Measurements from ENCODE around the gene SOX6.

The SOX6 gene

GRCh38 chr11:16297332-16297731, 59.0 kb downstream of the SOX6 start:
- Histone ChIP-seq H3K36me3 (ENCODE audit: insufficient read depth, low read length) (no peaks in the 10 kb centered on the region), H3K9me3 (ENCODE audit: low read length) (no peaks in the 10 kb centered on the region), H3K4me3 (ENCODE audit: low read length) (no peak overlapping the region), H3K27me3 (ENCODE audit: insufficient read depth, low read length) (no peaks in the 10 kb centered on the region), H2AFZ (ENCODE audit: low read depth, low read length) (no peak overlapping the region), H3K4me1 (ENCODE audit: insufficient read depth, low read length) (peaks cover 11% of the 10 kb centered on the region)

DNA sequence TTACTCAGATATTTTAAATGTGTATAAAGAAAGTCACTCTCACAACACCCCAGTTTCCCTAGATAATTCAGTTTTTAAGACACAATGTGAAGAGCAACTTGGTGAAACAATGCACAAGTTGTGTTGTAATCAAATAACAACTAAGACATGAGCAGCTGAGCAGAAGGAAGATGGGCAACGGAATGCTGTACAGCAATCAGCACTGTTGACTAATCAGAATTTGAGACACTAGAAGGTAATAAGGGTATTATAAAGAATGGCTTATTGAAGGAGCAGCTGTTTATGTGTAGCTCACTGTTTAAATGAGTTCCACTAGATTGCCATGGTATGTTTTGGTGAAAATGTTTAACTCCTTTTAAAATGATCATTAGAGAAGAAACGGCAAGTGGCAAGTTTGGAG, 60.1 kb downstream of the SOX6 start:
- H2AFZ ChIP-seq (ENCODE audit: low read depth, low read length) = no peak overlapping the region
- no peaks in the 10 kb centered on the region for H3K36me3 ChIP-seq (ENCODE audit: insufficient read depth, low read length)
- no peaks in the 10 kb centered on the region for H3K9me3 ChIP-seq (ENCODE audit: low read length)
- no peak overlapping the region for H3K4me3 ChIP-seq (ENCODE audit: low read length)
- no peaks in the 10 kb centered on the region for H3K27me3 ChIP-seq (ENCODE audit: insufficient read depth, low read length)
- peaks cover 11% of the 10 kb centered on the region for H3K4me1 ChIP-seq (ENCODE audit: insufficient read depth, low read length)

- Histone ChIP-seq H3K9me3 (ENCODE audit: low read length) (no peaks in the 10 kb centered on the region), H3K4me3 (ENCODE audit: low read length) (no peak overlapping the region), H3K36me3 (ENCODE audit: insufficient read depth, low read length) (no peaks in the 10 kb centered on the region), H3K27me3 (ENCODE audit: insufficient read depth, low read length) (no peaks in the 10 kb centered on the region), H2AFZ (ENCODE audit: low read depth, low read length) (no peak overlapping the region), H3K4me1 (ENCODE audit: insufficient read depth, low read length) (peaks cover 11% of the 10 kb centered on the region)
Observed at GRCh38 chr11:16295592-16295991, 60.8 kb downstream of the SOX6 start.

DNA sequence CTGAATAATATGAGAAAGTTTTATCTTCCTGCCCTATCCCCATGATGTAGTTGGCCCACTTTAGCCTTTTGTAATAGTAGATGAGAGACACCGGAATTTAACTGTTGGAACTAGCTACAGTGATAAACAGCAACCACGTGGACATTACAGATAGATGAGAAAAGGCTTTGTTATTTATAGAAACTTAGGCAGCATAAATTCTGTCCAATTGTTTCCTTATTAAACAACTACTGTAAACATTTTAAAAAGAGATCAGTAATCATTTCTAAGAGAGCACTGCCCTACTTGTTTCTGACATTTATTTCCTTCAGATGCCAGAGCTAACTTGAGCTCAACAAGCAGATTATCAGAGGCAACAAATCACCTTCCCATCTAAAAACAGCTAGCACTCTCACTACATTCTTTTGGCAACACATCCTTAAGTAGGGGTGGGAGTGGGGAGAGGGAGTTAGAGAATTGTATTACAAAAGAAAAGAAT, 63.1 kb downstream of the SOX6 start:
- Histone ChIP-seq H3K9me3 (ENCODE audit: low read length) (no peaks in the 10 kb centered on the region), H2AFZ (ENCODE audit: low read depth, low read length) (no peak overlapping the region), H3K27me3 (ENCODE audit: insufficient read depth, low read length) (no peaks in the 10 kb centered on the region), H3K4me3 (ENCODE audit: low read length) (no peak overlapping the region), H3K4me1 (ENCODE audit: insufficient read depth, low read length) (peaks cover 11% of the 10 kb centered on the region), H3K36me3 (ENCODE audit: insufficient read depth, low read length) (no peaks in the 10 kb centered on the region)

GRCh38 chr11:16292167-16292859, 64.0 kb downstream of the SOX6 start:
- Histone ChIP-seq H3K4me1 (ENCODE audit: insufficient read depth, low read length) (peaks cover 4% of the 10 kb centered on the region), H3K27me3 (ENCODE audit: insufficient read depth, low read length) (no peaks in the 10 kb centered on the region), H3K36me3 (ENCODE audit: insufficient read depth, low read length) (no peaks in the 10 kb centered on the region), H3K9me3 (ENCODE audit: low read length) (no peaks in the 10 kb centered on the region), H2AFZ (ENCODE audit: low read depth, low read length) (no peak overlapping the region), H3K4me3 (ENCODE audit: low read length) (no peak overlapping the region)

DNA sequence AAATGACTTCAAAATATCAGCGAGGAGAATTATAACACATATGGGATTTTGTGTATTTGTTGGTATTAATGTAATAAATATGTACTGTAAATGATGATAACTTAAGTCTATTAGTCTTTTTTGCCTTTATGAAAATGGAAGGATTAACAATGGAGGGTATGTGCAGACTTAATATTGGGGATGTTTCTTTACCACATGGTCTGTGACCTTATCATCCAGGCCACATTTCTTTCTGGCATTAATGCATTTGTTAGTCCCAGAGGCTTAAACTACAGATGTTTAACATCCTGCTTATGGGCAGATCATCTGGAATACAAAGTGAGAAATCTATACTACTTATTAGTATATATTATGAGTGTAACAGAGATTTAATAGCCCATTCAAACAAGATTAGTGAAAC, 64.6 kb downstream of the SOX6 start:
- Histone ChIP-seq H3K36me3 (ENCODE audit: insufficient read depth, low read length) (no peaks in the 10 kb centered on the region), H2AFZ (ENCODE audit: low read depth, low read length) (no peak overlapping the region), H3K9me3 (ENCODE audit: low read length) (no peaks in the 10 kb centered on the region), H3K4me1 (ENCODE audit: insufficient read depth, low read length) (peaks cover 4% of the 10 kb centered on the region), H3K4me3 (ENCODE audit: low read length) (no peak overlapping the region), H3K27me3 (ENCODE audit: insufficient read depth, low read length) (no peaks in the 10 kb centered on the region)

GRCh38 chr11:16289541-16289940, 66.8 kb downstream of the SOX6 start:
- H3K27me3 ChIP-seq (ENCODE audit: insufficient read depth, low read length) = no peaks in the 10 kb centered on the region
- H3K36me3 ChIP-seq (ENCODE audit: insufficient read depth, low read length) = no peaks in the 10 kb centered on the region
- no peak overlapping the region for H2AFZ ChIP-seq (ENCODE audit: low read depth, low read length)
- H3K9me3 ChIP-seq (ENCODE audit: low read length) = no peaks in the 10 kb centered on the region
- H3K4me1 ChIP-seq (ENCODE audit: insufficient read depth, low read length) = no peaks in the 10 kb centered on the region
- H3K4me3 ChIP-seq (ENCODE audit: low read length) = no peak overlapping the region

DNA sequence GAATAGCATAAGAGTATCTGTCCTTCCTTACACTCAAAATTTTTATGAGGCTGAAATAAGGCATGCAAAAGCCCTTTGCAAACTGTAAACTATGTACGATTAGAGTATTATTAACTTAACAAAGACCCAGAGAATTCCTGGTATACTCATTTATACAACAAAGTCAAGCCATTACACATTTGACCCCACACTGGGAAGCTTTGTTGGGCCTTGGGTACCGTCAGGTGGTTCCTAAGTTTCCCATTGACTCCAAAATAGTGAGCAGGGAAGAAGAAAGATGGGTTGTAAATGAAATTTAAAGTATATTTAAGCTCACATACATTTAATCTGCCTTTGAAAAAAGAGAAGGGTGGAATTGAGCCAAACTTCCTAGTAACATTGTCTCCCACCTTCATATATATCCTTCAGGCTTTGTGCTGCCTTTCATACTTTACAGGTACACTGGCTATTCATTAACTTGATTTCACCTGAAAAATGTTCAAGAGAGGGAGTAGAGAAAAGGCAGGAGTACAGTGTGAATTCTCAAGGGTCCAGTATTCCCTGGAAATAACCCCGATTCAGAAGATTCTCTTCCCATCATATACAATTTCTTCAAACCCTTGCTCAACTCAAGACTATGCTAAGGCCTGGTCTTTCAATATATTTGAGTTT, 68.6 kb downstream of the SOX6 start:
- H3K4me3 ChIP-seq (ENCODE audit: low read length) = no peak overlapping the region
- no peaks in the 10 kb centered on the region for H3K4me1 ChIP-seq (ENCODE audit: insufficient read depth, low read length)

DNA sequence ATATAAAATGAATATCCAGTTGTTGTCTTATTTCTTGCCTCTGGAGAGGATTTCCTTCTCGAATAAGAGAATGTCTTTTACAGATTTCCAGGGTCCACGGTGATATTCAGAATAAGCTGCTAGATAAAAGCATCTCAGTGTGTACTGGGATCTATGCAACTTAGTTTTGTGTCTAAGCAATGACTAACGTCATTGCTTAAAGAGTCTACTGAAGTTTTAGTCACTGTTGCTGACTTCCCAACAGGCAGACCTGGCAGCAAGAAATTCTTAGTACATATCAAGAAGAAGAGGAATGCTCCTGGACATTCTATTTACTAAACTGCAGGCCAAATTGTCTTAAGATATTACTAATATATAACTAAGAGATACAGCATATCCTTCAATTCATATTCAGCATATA, 70.3 kb downstream of the SOX6 start:
- Histone ChIP-seq H3K36me3 (ENCODE audit: insufficient read depth, low read length) (no peaks in the 10 kb centered on the region), H3K4me3 (ENCODE audit: low read length) (no peak overlapping the region), H2AFZ (ENCODE audit: low read depth, low read length) (no peak overlapping the region), H3K9me3 (ENCODE audit: low read length) (no peaks in the 10 kb centered on the region), H3K27me3 (ENCODE audit: insufficient read depth, low read length) (no peaks in the 10 kb centered on the region), H3K4me1 (ENCODE audit: insufficient read depth, low read length) (no peaks in the 10 kb centered on the region)

More for the DNA sequence above, 68.6 kb downstream of the SOX6 start:
- Histone ChIP-seq H3K27me3 (ENCODE audit: insufficient read depth, low read length) (no peaks in the 10 kb centered on the region), H3K36me3 (ENCODE audit: insufficient read depth, low read length) (no peaks in the 10 kb centered on the region), H3K9me3 (ENCODE audit: low read length) (no peaks in the 10 kb centered on the region), H2AFZ (ENCODE audit: low read depth, low read length) (no peak overlapping the region)

DNA sequence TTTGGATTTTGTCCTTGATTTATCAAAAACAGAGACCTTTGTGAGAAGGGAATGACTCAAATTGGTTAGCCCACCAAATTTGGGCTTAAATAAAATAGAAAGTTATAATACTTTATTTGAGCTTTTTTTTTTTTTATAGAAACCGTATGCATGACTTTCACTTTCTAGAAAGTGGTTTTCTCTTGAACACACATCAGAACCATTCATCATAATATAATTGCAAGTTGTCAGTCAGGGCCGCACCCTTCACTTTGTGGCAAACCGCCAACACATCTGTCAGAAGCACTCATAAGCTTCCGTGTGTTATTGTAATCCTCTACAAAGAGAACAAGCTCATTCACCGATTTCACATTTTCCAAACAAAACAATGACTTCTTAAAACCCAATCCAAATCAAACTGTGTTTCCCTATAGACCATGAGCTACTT, 76.1 kb downstream of the SOX6 start:
- H3K36me3 ChIP-seq (ENCODE audit: insufficient read depth, low read length) = no peaks in the 10 kb centered on the region
- no peak overlapping the region for H3K4me3 ChIP-seq (ENCODE audit: low read length)
- H2AFZ ChIP-seq (ENCODE audit: low read depth, low read length) = no peak overlapping the region
- H3K4me1 ChIP-seq (ENCODE audit: insufficient read depth, low read length) = peaks cover 7% of the 10 kb centered on the region
- H3K27me3 ChIP-seq (ENCODE audit: insufficient read depth, low read length) = no peaks in the 10 kb centered on the region
- no peaks in the 10 kb centered on the region for H3K9me3 ChIP-seq (ENCODE audit: low read length)

DNA sequence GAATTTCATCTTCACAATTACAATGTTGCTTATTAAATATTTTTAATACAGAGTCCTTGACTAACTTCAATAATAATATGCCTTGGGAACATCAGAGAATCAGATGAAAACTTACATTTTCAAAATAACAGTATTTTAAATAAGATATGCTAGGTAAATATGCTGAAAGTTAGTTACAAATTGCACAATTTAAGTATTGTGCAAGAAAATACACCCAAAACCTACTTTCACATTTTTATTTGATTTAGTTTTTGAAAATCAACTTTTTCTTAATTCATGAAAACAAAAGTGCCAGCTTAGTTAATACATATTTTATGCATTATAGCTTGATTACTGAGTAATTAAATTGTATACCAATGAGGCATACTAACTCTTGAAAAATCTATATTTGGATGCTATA, 76.8 kb downstream of the SOX6 start:
- Histone ChIP-seq H2AFZ (ENCODE audit: low read depth, low read length) (no peak overlapping the region), H3K36me3 (ENCODE audit: insufficient read depth, low read length) (no peaks in the 10 kb centered on the region), H3K9me3 (ENCODE audit: low read length) (no peaks in the 10 kb centered on the region), H3K27me3 (ENCODE audit: insufficient read depth, low read length) (no peaks in the 10 kb centered on the region), H3K4me1 (ENCODE audit: insufficient read depth, low read length) (peaks cover 7% of the 10 kb centered on the region), H3K4me3 (ENCODE audit: low read length) (no peak overlapping the region)

DNA sequence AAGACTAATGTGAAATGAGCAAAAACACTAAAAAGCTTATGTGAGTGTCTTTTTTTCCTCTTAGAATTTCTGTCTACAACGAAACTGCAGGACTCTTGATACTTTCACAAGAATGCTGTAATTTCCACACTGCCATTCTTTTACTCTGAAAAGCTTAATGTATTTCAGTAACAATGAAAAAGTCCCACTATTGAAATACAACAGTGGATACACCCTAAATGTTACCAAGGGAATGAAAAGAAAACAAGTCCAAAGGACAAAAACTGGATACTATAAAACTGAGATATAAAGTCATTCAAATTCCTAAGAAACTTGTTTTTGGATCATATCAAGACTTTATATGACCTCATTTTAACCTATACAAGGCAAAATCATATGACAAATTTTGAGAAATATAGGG, 77.4 kb downstream of the SOX6 start:
- H3K36me3 ChIP-seq (ENCODE audit: insufficient read depth, low read length) = no peaks in the 10 kb centered on the region
- peaks cover 7% of the 10 kb centered on the region for H3K4me1 ChIP-seq (ENCODE audit: insufficient read depth, low read length)
- no peak overlapping the region for H2AFZ ChIP-seq (ENCODE audit: low read depth, low read length)
- H3K4me3 ChIP-seq (ENCODE audit: low read length) = no peak overlapping the region
- H3K27me3 ChIP-seq (ENCODE audit: insufficient read depth, low read length) = no peaks in the 10 kb centered on the region
- no peaks in the 10 kb centered on the region for H3K9me3 ChIP-seq (ENCODE audit: low read length)

DNA sequence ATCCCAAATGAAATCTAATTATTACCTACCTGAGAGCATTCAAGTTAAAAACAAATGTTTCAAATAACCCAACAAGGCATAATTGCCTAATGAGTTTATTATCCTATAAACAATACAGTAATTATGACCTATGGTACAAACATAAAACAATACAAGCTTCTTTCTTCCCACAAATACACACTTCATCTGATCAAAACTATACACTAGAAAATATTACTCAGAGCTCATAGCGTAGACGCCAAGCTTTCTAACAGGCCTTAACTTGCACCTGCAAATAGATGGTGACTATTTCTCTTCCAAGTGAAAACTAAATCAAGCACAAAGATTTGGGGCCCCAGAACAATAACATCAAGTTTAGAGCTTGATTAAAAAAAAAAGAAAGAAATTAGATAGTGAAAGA, 78.1 kb downstream of the SOX6 start:
- Histone ChIP-seq H2AFZ (ENCODE audit: low read depth, low read length) (no peak overlapping the region), H3K4me1 (ENCODE audit: insufficient read depth, low read length) (peaks cover 7% of the 10 kb centered on the region)

More for the DNA sequence above, 78.1 kb downstream of the SOX6 start:
- Histone ChIP-seq H3K36me3 (ENCODE audit: insufficient read depth, low read length) (no peaks in the 10 kb centered on the region), H3K4me3 (ENCODE audit: low read length) (no peak overlapping the region), H3K9me3 (ENCODE audit: low read length) (no peaks in the 10 kb centered on the region), H3K27me3 (ENCODE audit: insufficient read depth, low read length) (no peaks in the 10 kb centered on the region)
